ENCODE data around the gene SDK1. TPM values are rescaled to one million over a fixed set of nuclear protein-coding genes. Genes with fewer than 3 reads are reported as not detected.
"Not testable (repeated sequence)": the region's sequence is repeated elsewhere in the genome, so short reads cannot be mapped to it uniquely, and the experiment has no call there.

The SDK1 gene
- total and polyA plus RNA-seq, 8 donors = 1.6 to 11.2 (median 6.6) TPM

- Histone ChIP-seq H3K36me3 (no peaks in the 10 kb centered on the region), H3K4me1 (no peaks in the 10 kb centered on the region), H3K27ac (no peak overlapping the region), H3K9me3 (no peaks in the 10 kb centered on the region), H3K4me3 (no peak overlapping the region), H3K27me3 (no peaks in the 10 kb centered on the region)
- TF ChIP-seq CTCF (IDR thresholded peaks at IDR 0.05) (no peak), EP300 (IDR thresholded peaks at IDR 0.05) (no peak), POLR2A (IDR thresholded peaks at IDR 0.05) (no peak), POLR2AphosphoS5 (IDR thresholded peaks at IDR 0.05) (no peak)
- intact Hi-C loops (cut with DNase I; ENCODE audit: low total_unique reads) = no loop called here
- WGBS, 5 donors = 57 to 86% (median 74%) methylated on average over 11 to 12 of the region's 12 CpGs
- DNase-seq = no peak
Measured at GRCh38 chr7:4234498-4234855, 933.4 kb downstream of the SDK1 start.

GRCh38 chr7:4234886-4235285 is 933.8 kb downstream of the SDK1 start:
- no peak overlapping the region for H3K4me3 ChIP-seq
- DNase-seq = no peak
- no peak overlapping the region for H3K27ac ChIP-seq
- H3K4me1 ChIP-seq = no peaks in the 10 kb centered on the region
- intact Hi-C loops (cut with DNase I; ENCODE audit: low total_unique reads) = no loop called here
- no peaks in the 10 kb centered on the region for H3K27me3 ChIP-seq
- no peak for TF ChIP-seq CTCF (IDR thresholded peaks at IDR 0.05)
- TF ChIP-seq POLR2AphosphoS5 (IDR thresholded peaks at IDR 0.05) = no peak
- no peak for TF ChIP-seq EP300 (IDR thresholded peaks at IDR 0.05)
- TF ChIP-seq POLR2A (IDR thresholded peaks at IDR 0.05) = no peak
- 84 to 89% (median 88%) methylated on average over 9 of the region's 9 CpGs for WGBS, 5 donors
- no peaks in the 10 kb centered on the region for H3K9me3 ChIP-seq
- no peaks in the 10 kb centered on the region for H3K36me3 ChIP-seq

- TF ChIP-seq EP300 (IDR thresholded peaks at IDR 0.05) = no peak
- no peak for TF ChIP-seq POLR2A (IDR thresholded peaks at IDR 0.05)
- TF ChIP-seq POLR2AphosphoS5 (IDR thresholded peaks at IDR 0.05) = no peak
- no peak for TF ChIP-seq CTCF (IDR thresholded peaks at IDR 0.05)
- no peaks in the 10 kb centered on the region for H3K27me3 ChIP-seq
- DNase-seq = no peak
- no peaks in the 10 kb centered on the region for H3K36me3 ChIP-seq
- intact Hi-C loops (cut with DNase I; ENCODE audit: low total_unique reads) = no loop called here
- H3K4me1 ChIP-seq = no peaks in the 10 kb centered on the region
- no peak overlapping the region for H3K4me3 ChIP-seq
- 82 to 93% (median 84%) methylated on average over 6 to 14 of the region's 14 CpGs for WGBS, 5 donors
- H3K9me3 ChIP-seq = no peaks in the 10 kb centered on the region
- no peak overlapping the region for H3K27ac ChIP-seq
Measured at GRCh38 chr7:4235596-4235995, 934.5 kb downstream of the SDK1 start.

- no peak overlapping the region for H3K4me3 ChIP-seq
- H3K4me1 ChIP-seq = no peaks in the 10 kb centered on the region
- no peaks in the 10 kb centered on the region for H3K27me3 ChIP-seq
- 86 to 94% (median 92%) methylated on average over 12 of the region's 12 CpGs for WGBS, 5 donors
- intact Hi-C loops (cut with DNase I; ENCODE audit: low total_unique reads) = no loop called here
- no peak for DNase-seq
- TF ChIP-seq POLR2A (IDR thresholded peaks at IDR 0.05) (no peak), EP300 (IDR thresholded peaks at IDR 0.05) (no peak), POLR2AphosphoS5 (IDR thresholded peaks at IDR 0.05) (no peak), CTCF (IDR thresholded peaks at IDR 0.05) (no peak)
- H3K9me3 ChIP-seq = no peaks in the 10 kb centered on the region
- H3K36me3 ChIP-seq = no peaks in the 10 kb centered on the region
- no peak overlapping the region for H3K27ac ChIP-seq
Measured at GRCh38 chr7:4236389-4236788, 935.3 kb downstream of the SDK1 start.

- H3K27me3 ChIP-seq; H3K36me3 ChIP-seq; DNase-seq; H3K4me1 ChIP-seq; H3K4me3 ChIP-seq; H3K9me3 ChIP-seq; intact Hi-C loops (cut with DNase I; ENCODE audit: low total_unique reads); H3K27ac ChIP-seq: not testable (repeated sequence)
- 70 to 82% (median 78%) methylated on average over 5 of the region's 5 CpGs for WGBS, 5 donors
Measured at GRCh38 chr7:4236873-4237272, 935.8 kb downstream of the SDK1 start.
